IPS-15b (cell line): Measurements from ENCODE around the gene SUCLA2.
"Not testable (repeated sequence)": the region's sequence is repeated elsewhere in the genome, so short reads cannot be mapped to it uniquely, and the experiment has no call there.

Source experiments
- H3K27me3 ChIP-seq: one replicate; pipeline ENCODE4 v1.6.1; 2013; ENCODE audit warnings: low read length; ENCODE audit not compliant: control insufficient read depth, insufficient read depth
- H3K36me3 ChIP-seq: one replicate; pipeline ENCODE4 v1.6.1; 2013; ENCODE audit warnings: low read length; ENCODE audit not compliant: control insufficient read depth, insufficient read depth
- H3K4me1 ChIP-seq: one replicate; pipeline ENCODE4 v1.6.1; 2013; ENCODE audit warnings: mild to moderate bottlenecking, low read length; ENCODE audit not compliant: control insufficient read depth, insufficient read depth
- H3K4me3 ChIP-seq: one replicate; pipeline ENCODE4 v1.5.1; 2013; ENCODE audit warnings: low read depth, low read length
- H3K9ac ChIP-seq: one replicate; pipeline ENCODE4 v1.6.1; 2013; ENCODE audit warnings: low read depth, mild to moderate bottlenecking, low read length
- H3K9me3 ChIP-seq: one replicate; pipeline ENCODE4 v1.6.1; 2013; ENCODE audit warnings: mild to moderate bottlenecking, low read length; ENCODE audit not compliant: control insufficient read depth, insufficient read depth

Gene SUCLA2

GRCh38 chr13:47990920-47991466, 10.1 kb downstream of the SUCLA2 start:
- Histone ChIP-seq H3K27me3 (no peaks in the 10 kb centered on the region), H3K9me3 (no peaks in the 10 kb centered on the region), H3K36me3 (peaks cover 6% of the 10 kb centered on the region)

GRCh38 chr13:47990427-47990826, 10.6 kb downstream of the SUCLA2 start:
- H3K4me3 ChIP-seq: no peak overlapping the region
- H3K4me1 ChIP-seq: no peaks in the 10 kb centered on the region
- H3K36me3 ChIP-seq: peaks cover 6% of the 10 kb centered on the region
- no peaks in the 10 kb centered on the region for H3K9me3 ChIP-seq
- no peak overlapping the region for H3K9ac ChIP-seq
- no peaks in the 10 kb centered on the region for H3K27me3 ChIP-seq

More at GRCh38 chr13:47990920-47991466, 10.1 kb downstream of the SUCLA2 start:
- Histone ChIP-seq H3K9ac (no peak overlapping the region), H3K4me3 (no peak overlapping the region), H3K4me1 (no peaks in the 10 kb centered on the region)

- Histone ChIP-seq H3K4me3 (no peak overlapping the region), H3K9ac (no peak overlapping the region), H3K9me3 (no peaks in the 10 kb centered on the region), H3K4me1 (no peaks in the 10 kb centered on the region), H3K27me3 (no peaks in the 10 kb centered on the region), H3K36me3 (no peaks in the 10 kb centered on the region)
Observed at GRCh38 chr13:47983070-47983469, 18.0 kb downstream of the SUCLA2 start.

GRCh38 chr13:47976325-47976724, 24.7 kb downstream of the SUCLA2 start:
- H3K9me3 ChIP-seq: no peaks in the 10 kb centered on the region
- H3K36me3 ChIP-seq: peaks cover 4% of the 10 kb centered on the region
- H3K4me3 ChIP-seq: no peak overlapping the region

GRCh38 chr13:47964863-47965262, 36.2 kb downstream of the SUCLA2 start:
- Histone ChIP-seq H3K4me1 (no peaks in the 10 kb centered on the region), H3K27me3 (no peaks in the 10 kb centered on the region), H3K9me3 (peaks cover 5% of the 10 kb centered on the region), H3K9ac (no peak overlapping the region), H3K36me3 (peaks cover 5% of the 10 kb centered on the region), H3K4me3 (no peak overlapping the region)

More at GRCh38 chr13:47976325-47976724, 24.7 kb downstream of the SUCLA2 start:
- Histone ChIP-seq H3K9ac (no peak overlapping the region), H3K27me3 (no peaks in the 10 kb centered on the region), H3K4me1 (no peaks in the 10 kb centered on the region)

GRCh38 chr13:47962237-47962636, 38.8 kb downstream of the SUCLA2 start:
- Histone ChIP-seq H3K9me3 (peaks cover 21% of the 10 kb centered on the region), H3K4me3 (no peak overlapping the region), H3K9ac (no peak overlapping the region), H3K36me3 (peaks cover 9% of the 10 kb centered on the region), H3K27me3 (no peaks in the 10 kb centered on the region), H3K4me1 (no peaks in the 10 kb centered on the region)

- no peak overlapping the region for H3K4me3 ChIP-seq
- H3K4me1 ChIP-seq: no peaks in the 10 kb centered on the region
- H3K9ac ChIP-seq: no peak overlapping the region
- H3K9me3 ChIP-seq: peaks cover 21% of the 10 kb centered on the region
- no peaks in the 10 kb centered on the region for H3K27me3 ChIP-seq
- peaks cover 11% of the 10 kb centered on the region for H3K36me3 ChIP-seq
Observed at GRCh38 chr13:47959468-47960247, 41.4 kb downstream of the SUCLA2 start.

GRCh38 chr13:47957073-47957472, 44.0 kb downstream of the SUCLA2 start:
- H3K36me3 ChIP-seq: peaks cover 5% of the 10 kb centered on the region
- H3K27me3 ChIP-seq: no peaks in the 10 kb centered on the region
- peaks cover 21% of the 10 kb centered on the region for H3K9me3 ChIP-seq
- H3K4me1 ChIP-seq: no peaks in the 10 kb centered on the region
- H3K9ac ChIP-seq: no peak overlapping the region
- no peak overlapping the region for H3K4me3 ChIP-seq

- Histone ChIP-seq H3K36me3 (peaks cover 5% of the 10 kb centered on the region), H3K4me1 (no peaks in the 10 kb centered on the region), H3K27me3 (no peaks in the 10 kb centered on the region), H3K9me3 (peaks cover 21% of the 10 kb centered on the region), H3K4me3 (no peak overlapping the region), H3K9ac (no peak overlapping the region)
Observed at GRCh38 chr13:47955836-47956235, 45.2 kb downstream of the SUCLA2 start.

- no peaks in the 10 kb centered on the region for H3K36me3 ChIP-seq
- no peaks in the 10 kb centered on the region for H3K27me3 ChIP-seq
Observed at GRCh38 chr13:47949799-47950198, 51.3 kb downstream of the SUCLA2 start.

GRCh38 chr13:47945738-47946137, 55.3 kb downstream of the SUCLA2 start:
- Histone ChIP-seq H3K27me3 (no peaks in the 10 kb centered on the region), H3K36me3 (no peaks in the 10 kb centered on the region), H3K9ac (no peak overlapping the region), H3K9me3 (no peaks in the 10 kb centered on the region), H3K4me3 (no peak overlapping the region), H3K4me1 (no peaks in the 10 kb centered on the region)

More at GRCh38 chr13:47949799-47950198, 51.3 kb downstream of the SUCLA2 start:
- Histone ChIP-seq H3K9me3 (no peaks in the 10 kb centered on the region), H3K4me1 (no peaks in the 10 kb centered on the region), H3K4me3 (no peak overlapping the region), H3K9ac (no peak overlapping the region)

GRCh38 chr13:47945146-47945545, 55.9 kb downstream of the SUCLA2 start:
- not testable (repeated sequence) for H3K4me3 ChIP-seq, H3K36me3 ChIP-seq, H3K27me3 ChIP-seq, H3K9ac ChIP-seq, H3K4me1 ChIP-seq, H3K9me3 ChIP-seq
